ENCODE data around the gene KCNG3. TPM values are rescaled to one million over a fixed set of nuclear protein-coding genes. Genes with fewer than 3 reads are reported as not detected.

Gene KCNG3
- total and polyA plus RNA-seq, 11 donors = not detected

DNA sequence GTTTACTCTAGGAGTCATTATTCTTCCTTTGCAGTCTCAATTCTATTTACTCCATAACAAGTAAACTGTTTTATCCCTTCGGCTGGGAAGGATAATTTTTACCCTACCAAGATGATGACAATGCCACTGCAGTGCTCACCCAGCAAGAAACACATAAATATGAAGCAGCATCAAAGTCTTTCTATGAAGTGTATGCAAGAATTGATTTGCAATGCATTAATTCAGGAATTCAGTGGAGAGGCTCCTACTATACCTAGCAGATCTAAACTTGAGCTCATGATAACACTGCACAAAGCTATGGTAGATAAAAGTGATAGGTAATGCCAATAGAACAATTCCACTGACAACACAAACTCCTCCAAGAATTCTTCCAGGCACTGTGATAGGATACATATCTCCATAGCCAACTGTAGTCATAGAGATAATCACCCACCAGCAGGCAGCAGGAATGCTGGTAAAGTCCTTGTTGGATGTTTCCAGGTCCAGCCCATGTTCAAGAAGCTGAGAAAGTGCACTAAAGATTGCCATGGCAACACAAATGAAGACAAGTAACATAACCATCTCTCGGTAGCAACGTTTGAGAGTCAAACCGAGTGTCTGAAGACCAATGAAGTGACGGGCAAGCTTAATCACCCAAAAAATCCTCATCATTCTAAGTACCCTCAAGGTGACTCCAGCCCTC is 49.9 kb downstream of the KCNG3 start:
- no peak overlapping the region for H3K4me3 ChIP-seq
- DNase-seq = no peak
- peaks cover 0 to 14% (median 0%) of the 10 kb centered on the region in 9 donors for H3K27me3 ChIP-seq
- H3K4me1 ChIP-seq = no peaks in the 10 kb centered on the region
- no peaks in the 10 kb centered on the region for H3K9me3 ChIP-seq
- WGBS, 4 donors = 79 to 83% (median 80%) methylated on average over 5 of the region's 5 CpGs
- intact Hi-C loops (cut with DNase I) = no loop called here
- TF ChIP-seq, protein P1, sequence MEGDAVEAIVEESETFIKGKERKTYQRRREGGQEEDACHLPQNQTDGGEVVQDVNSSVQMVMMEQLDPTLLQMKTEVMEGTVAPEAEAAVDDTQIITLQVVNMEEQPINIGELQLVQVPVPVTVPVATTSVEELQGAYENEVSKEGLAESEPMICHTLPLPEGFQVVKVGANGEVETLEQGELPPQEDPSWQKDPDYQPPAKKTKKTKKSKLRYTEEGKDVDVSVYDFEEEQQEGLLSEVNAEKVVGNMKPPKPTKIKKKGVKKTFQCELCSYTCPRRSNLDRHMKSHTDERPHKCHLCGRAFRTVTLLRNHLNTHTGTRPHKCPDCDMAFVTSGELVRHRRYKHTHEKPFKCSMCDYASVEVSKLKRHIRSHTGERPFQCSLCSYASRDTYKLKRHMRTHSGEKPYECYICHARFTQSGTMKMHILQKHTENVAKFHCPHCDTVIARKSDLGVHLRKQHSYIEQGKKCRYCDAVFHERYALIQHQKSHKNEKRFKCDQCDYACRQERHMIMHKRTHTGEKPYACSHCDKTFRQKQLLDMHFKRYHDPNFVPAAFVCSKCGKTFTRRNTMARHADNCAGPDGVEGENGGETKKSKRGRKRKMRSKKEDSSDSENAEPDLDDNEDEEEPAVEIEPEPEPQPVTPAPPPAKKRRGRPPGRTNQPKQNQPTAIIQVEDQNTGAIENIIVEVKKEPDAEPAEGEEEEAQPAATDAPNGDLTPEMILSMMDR (IDR thresholded peaks at IDR 0.05) = no peak
- TF ChIP-seq POLR2A (IDR thresholded peaks at IDR 0.05) = no peak
- ATAC-seq = no peak
- H3K27ac ChIP-seq = no peak overlapping the region
- H3K36me3 ChIP-seq = no peaks in the 10 kb centered on the region

DNA sequence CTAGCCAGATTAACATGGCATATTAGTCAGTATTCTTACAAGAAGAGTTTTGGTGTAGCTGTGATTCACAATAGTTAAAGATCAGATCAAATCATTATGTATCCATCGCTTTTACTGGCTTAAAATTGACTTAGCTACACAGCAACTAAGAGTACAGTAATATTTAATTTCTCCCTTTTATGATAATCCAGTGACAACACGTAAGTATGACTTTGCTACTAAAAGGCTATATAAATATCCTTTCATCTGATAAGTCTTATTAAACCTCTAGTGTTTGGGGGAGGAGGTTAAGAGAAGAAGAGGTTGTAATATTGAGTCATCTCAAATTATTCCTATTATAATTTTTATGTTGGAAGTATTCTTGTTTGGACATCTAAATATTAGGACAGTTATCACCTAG is 51.0 kb downstream of the KCNG3 start:
- TF ChIP-seq, protein P1 (IDR thresholded peaks at IDR 0.05) = no peak
- no peak for TF ChIP-seq POLR2A (IDR thresholded peaks at IDR 0.05)
- no peaks in the 10 kb centered on the region for H3K4me1 ChIP-seq
- 70 to 80% (median 74%) methylated on average over 2 of the region's 2 CpGs for WGBS, 4 donors
- intact Hi-C loops (cut with DNase I) = no loop called here
- H3K27me3 ChIP-seq = peaks cover 0 to 14% (median 0%) of the 10 kb centered on the region in 9 donors
- H3K4me3 ChIP-seq = no peak overlapping the region
- DNase-seq (no peak), ATAC-seq (no peak)
- H3K27ac ChIP-seq = no peak overlapping the region
- no peaks in the 10 kb centered on the region for H3K9me3 ChIP-seq
- no peaks in the 10 kb centered on the region for H3K36me3 ChIP-seq

DNA sequence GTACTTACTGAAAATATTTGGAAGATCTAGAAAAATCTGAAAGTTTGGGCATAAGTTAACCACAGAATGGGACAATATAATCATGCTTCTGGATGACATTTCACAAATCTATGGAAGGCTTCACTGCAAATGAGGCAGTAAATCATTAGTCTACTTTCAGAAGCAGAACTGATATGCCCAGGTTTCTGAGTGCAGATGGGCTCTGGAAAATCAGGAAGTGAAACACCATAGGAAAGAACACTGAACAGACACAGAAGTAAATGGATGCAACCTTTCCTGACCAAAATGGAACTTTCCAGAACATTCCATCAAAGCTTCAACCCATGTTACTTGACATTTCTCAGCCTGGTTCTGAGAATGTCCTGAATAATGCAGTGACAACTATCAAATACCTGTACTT is 55.1 kb downstream of the KCNG3 start:
- Histone ChIP-seq H3K36me3 (no peaks in the 10 kb centered on the region), H3K27me3 (peaks cover 0 to 20% (median 0%) of the 10 kb centered on the region in 9 donors), H3K4me3 (no peak overlapping the region), H3K27ac (no peak overlapping the region), H3K9me3 (no peaks in the 10 kb centered on the region), H3K4me1 (no peaks in the 10 kb centered on the region)
- intact Hi-C loops (cut with DNase I) = no loop called here
- DNase-seq = no peak
- no peak for ATAC-seq
- no peak for TF ChIP-seq POLR2A (IDR thresholded peaks at IDR 0.05)
- TF ChIP-seq, protein P1 (IDR thresholded peaks at IDR 0.05) = no peak

DNA sequence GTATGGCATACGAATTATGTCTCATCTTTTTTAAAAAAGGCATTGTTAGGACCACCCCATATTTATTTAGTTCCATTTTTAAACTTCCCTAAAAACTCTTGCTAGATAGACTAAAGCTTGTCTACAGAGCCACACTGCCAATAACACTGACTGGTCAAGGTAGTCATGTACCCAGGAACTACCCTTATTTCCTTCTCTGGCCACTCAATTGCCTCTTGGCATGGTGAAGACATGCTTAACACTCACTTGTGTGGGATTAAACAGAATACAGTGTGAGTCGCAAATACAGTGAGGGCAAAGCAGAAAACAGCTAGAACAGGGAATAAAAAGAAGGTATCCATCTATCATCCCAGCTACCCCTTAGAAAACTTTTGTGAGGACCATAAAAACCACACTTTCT is 57.4 kb downstream of the KCNG3 start:
- DNase-seq (no peak), ATAC-seq (no peak)
- 79 to 83% (median 82%) methylated on average over 2 of the region's 2 CpGs for WGBS, 4 donors
- no peaks in the 10 kb centered on the region for H3K4me1 ChIP-seq
- intact Hi-C loops (cut with DNase I) = no loop called here
- peaks cover 0 to 15% (median 0%) of the 10 kb centered on the region in 9 donors for H3K27me3 ChIP-seq
- H3K27ac ChIP-seq = no peak overlapping the region
- no peaks in the 10 kb centered on the region for H3K9me3 ChIP-seq
- no peaks in the 10 kb centered on the region for H3K36me3 ChIP-seq
- TF ChIP-seq, protein P1 (IDR thresholded peaks at IDR 0.05) = no peak
- no peak for TF ChIP-seq POLR2A (IDR thresholded peaks at IDR 0.05)
- H3K4me3 ChIP-seq = no peak overlapping the region
